ENCODE measurements around the gene CAPN15. TPM values are rescaled to one million over a fixed set of nuclear protein-coding genes. Genes with fewer than 3 reads are reported as not detected.

CAPN15 gene
- polyA plus RNA-seq, 2 of the 4 experiments (the other 2 are of a cell fraction): 11.4 to 33.3 TPM

DNA sequence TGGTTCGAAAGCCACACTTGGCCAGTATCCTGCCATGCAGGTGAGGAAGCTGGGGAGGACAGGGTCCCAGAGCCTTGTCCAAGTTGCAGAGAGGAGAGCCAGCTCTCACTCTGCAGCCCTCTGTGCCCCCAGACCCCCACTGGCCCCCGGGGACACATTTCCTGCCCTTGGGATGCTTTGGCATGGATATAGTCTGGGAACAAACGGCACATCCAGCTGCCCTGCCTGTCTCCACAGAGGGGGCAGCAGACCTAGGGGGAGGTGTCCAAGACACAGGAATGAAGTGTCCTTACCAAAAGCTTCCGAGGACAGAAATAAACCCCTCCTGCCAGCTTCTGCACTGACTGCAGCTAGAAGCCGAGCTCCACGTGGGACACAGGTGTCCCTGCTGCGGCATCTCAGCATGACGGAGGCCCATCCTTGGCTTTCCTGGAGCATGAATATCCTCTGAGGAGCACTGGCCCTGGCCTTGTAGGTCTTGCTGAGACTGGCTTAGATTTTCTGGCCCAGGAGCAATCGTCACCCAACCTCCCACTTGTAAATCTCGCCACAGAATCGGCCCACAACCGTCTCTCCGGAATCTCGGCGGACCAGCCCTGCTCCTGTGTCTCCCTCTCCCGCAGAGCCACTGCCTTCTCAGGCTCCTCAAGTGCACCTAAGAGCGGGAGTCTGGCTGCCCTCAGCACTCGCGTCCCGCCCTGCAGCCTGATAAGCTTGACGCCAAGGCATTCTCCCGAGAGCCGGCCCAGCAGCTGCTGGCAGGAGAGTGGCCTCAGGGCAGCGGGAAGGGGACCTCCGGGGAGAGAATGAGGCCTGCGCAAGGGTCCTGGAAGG lies 1.1 kb upstream of the CAPN15 start:
- H3K4me3 ChIP-seq: peak overlapping the region; percentile 96
- 31% methylated on average over 16 of the region's 26 CpGs for WGBS (ENCODE audit: missing lambda C conversion rate)
- H3K27ac ChIP-seq: peak overlapping the region; percentile 95 to 97
- DNase-seq (ENCODE audit: low read depth in 1 of 2, low spot score in 1 of 2) (no peak), ATAC-seq (peak; percentile 3 to 25; a peak in 5 of 6 replicates), FAIRE-seq (no peak)
- H3K4me1 ChIP-seq: peaks cover 29% of the 10 kb centered on the region
- CTCF ChIA-PET: interaction anchor here (0.9 to 1.2 kb wide), 5 partner anchors 8 to 126 kb away, joined by 3 to 4 read pairs (median 3); partner anchors contain the start of gene RAB11FIP3
- peak overlapping the region; percentile 89 for H3K4me2 ChIP-seq
- H3K9me3 ChIP-seq: no peaks in the 10 kb centered on the region
- peak; percentile 69; the same call in 1 of the 2 replicates for TF ChIP-seq E2F6 (IDR thresholded peaks at IDR 0.05; ENCODE audit: borderline replicate concordance, low read depth)
- TF ChIP-seq POLR2A (IDR thresholded peaks at IDR 0.05; ENCODE audit: low read length): peak; percentile 22; the same call in 1 of the 2 replicates
- no peak for TF ChIP-seq KDM5A (IDR thresholded peaks at IDR 0.05)
- no peak for TF ChIP-seq MYC (IDR thresholded peaks at IDR 0.05; ENCODE audit: borderline replicate concordance, low read length)
- TF ChIP-seq POLR2AphosphoS2 (conservative IDR thresholded peaks at IDR 0.05; ENCODE audit: low read length): 0 out of 2 replicates have a peak, but pooled peaks have one; percentile 46
- POLR2A ChIA-PET: interaction anchor here (1.3 kb wide), 1 partner anchor 101 kb away, joined by 4 read pairs; the partner anchor contains the start of gene RAB11FIP3

- Histone ChIP-seq H3K4me2 (peak overlapping the region; percentile 89), H3K4me1 (peaks cover 35% of the 10 kb centered on the region), H3K9me3 (no peaks in the 10 kb centered on the region), H3K4me3 (peak overlapping the region; percentile 96), H3K27ac (peak overlapping the region; percentile 95 to 97)
- ChIA-PET CTCF (interaction anchor here (0.9 to 1.3 kb wide), 5 partner anchors 11 to 422 kb away, joined by 3 to 4 read pairs (median 3); no protein-coding TSS in a partner anchor), POLR2A (interaction anchor here (1.3 kb wide), 1 partner anchor 103 kb away, joined by 4 read pairs; the partner anchor contains the start of gene RAB11FIP3)
- FAIRE-seq: no peak
- TF ChIP-seq ELK1 (IDR thresholded peaks at IDR 0.05; ENCODE audit: low read depth, low read length) (no peak), CHD4 (IDR thresholded peaks at IDR 0.05; ENCODE audit: borderline replicate concordance) (no peak), ZNF302 (CRISPR knock-in tag; IDR thresholded peaks at IDR 0.05) (no peak), RARB (CRISPR knock-in tag; IDR thresholded peaks at IDR 0.05) (no peak), RFX5 (IDR thresholded peaks at IDR 0.05) (no peak), FOSL2 (IDR thresholded peaks at IDR 0.05) (no peak), FOSL2 (CRISPR knock-in tag; IDR thresholded peaks at IDR 0.05) (peak; percentile 52), EP300 (IDR thresholded peaks at IDR 0.05) (no peak), RNF2 (IDR thresholded peaks at IDR 0.05; ENCODE audit: borderline replicate concordance, low read depth) (no peak), JUN (IDR thresholded peaks at IDR 0.05) (no peak), PBX3 (IDR thresholded peaks at IDR 0.05) (no peak), JUNB (IDR thresholded peaks at IDR 0.05) (no peak), RCOR1 (IDR thresholded peaks at IDR 0.05; ENCODE audit: low read depth, low read length) (no peak), PHF8 (IDR thresholded peaks at IDR 0.05; ENCODE audit: borderline replicate concordance, low read depth) (no peak; the same call in 1 of the 2 replicates), NPAS2 (CRISPR knock-in tag; IDR thresholded peaks at IDR 0.05; ENCODE audit: borderline replicate concordance) (no peak), E2F6 (IDR thresholded peaks at IDR 0.05; ENCODE audit: borderline replicate concordance, low read depth) (peak; percentile 83), NFE2L2 (conservative IDR thresholded peaks at IDR 0.05; ENCODE audit: low read length) (no peak), CTCF (IDR thresholded peaks at IDR 0.05) (no peak), MYC (IDR thresholded peaks at IDR 0.05; ENCODE audit: borderline replicate concordance, low read length) (peak; percentile 15; the same call in 1 of the 2 replicates), HMGXB4 (CRISPR knock-in tag; IDR thresholded peaks at IDR 0.05; ENCODE audit: borderline replicate concordance) (no peak), MAX (IDR thresholded peaks at IDR 0.05) (peak; percentile 75)
- ATAC-seq: peak; percentile 7 to 8
- WGBS (ENCODE audit: missing lambda C conversion rate): 4% methylated on average over 9 of the region's 55 CpGs
- DNase-seq (ENCODE audit: low read depth in 1 of 2, low spot score in 1 of 2): peak in 1 of 2 experiments; percentile 36
Observed at GRCh38 chr16:528111-529011, 849 bp downstream of the CAPN15 start.
